ENCODE measurements around the gene ALK. TPM values are rescaled to one million over a fixed set of nuclear protein-coding genes. Genes with fewer than 3 reads are reported as not detected.

Gene ALK
- total RNA-seq, 4 donors from 2014 or later, result 0.32 to 0.42 TPM; not detected in 2

GRCh38 chr2:29544031-29544430 lies 377.4 kb downstream of the ALK start:
- H3K27ac ChIP-seq, result no peak overlapping the region
- H3K4me1 ChIP-seq, result no peaks in the 10 kb centered on the region
- peaks cover 4% of the 10 kb centered on the region for H3K27me3 ChIP-seq
- no peak for TF ChIP-seq EP300 (IDR thresholded peaks at IDR 0.05)
- TF ChIP-seq POLR2AphosphoS5 (IDR thresholded peaks at IDR 0.05), result no peak
- no peak for TF ChIP-seq CTCF (IDR thresholded peaks at IDR 0.05)
- TF ChIP-seq POLR2A (IDR thresholded peaks at IDR 0.05), result no peak
- 92% methylated on average over 3 of the region's 3 CpGs for WGBS
- H3K4me3 ChIP-seq, result no peak overlapping the region
- H3K9me3 ChIP-seq, result no peaks in the 10 kb centered on the region
- H3K36me3 ChIP-seq, result no peaks in the 10 kb centered on the region
- no peak for DNase-seq (ENCODE audit: low spot score in 2 of 2)

- Histone ChIP-seq H3K27ac (no peak overlapping the region), H3K36me3 (no peaks in the 10 kb centered on the region), H3K9me3 (no peaks in the 10 kb centered on the region), H3K27me3 (no peaks in the 10 kb centered on the region), H3K4me3 (no peak overlapping the region), H3K4me1 (no peaks in the 10 kb centered on the region)
- 83% methylated on average over 1 of the region's 1 CpG for WGBS
- DNase-seq (ENCODE audit: low spot score in 2 of 2), result no peak
- TF ChIP-seq EP300 (IDR thresholded peaks at IDR 0.05), result no peak
These were observed 386.2 kb downstream of the ALK start for GRCh38 chr2:29535188-29535587.

DNA sequence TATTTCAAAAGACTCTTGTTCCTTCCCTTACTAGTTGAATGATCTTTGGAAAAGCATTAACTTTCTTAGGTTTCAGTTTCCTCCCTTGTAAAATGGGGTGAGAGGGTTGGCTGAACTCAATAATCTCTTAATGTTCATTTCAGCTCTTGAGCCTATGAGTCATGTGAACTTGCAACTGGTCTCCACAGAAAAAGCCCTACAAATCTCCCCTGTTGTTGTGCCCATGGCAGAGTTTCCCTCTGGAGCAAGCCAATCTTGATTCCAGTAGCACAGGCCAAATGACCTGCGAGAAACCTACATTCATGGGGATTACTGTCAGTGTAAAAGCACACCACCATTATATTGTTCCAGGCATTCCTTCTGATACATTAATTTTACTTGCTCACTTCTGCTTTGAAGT lies 388.9 kb downstream of the ALK start:
- DNase-seq (ENCODE audit: low spot score in 2 of 2), result no peak
- no peak overlapping the region for H3K27ac ChIP-seq
- no peak for TF ChIP-seq EP300 (IDR thresholded peaks at IDR 0.05)
- no peak for TF ChIP-seq CTCF (IDR thresholded peaks at IDR 0.05)
- no peak for TF ChIP-seq POLR2A (IDR thresholded peaks at IDR 0.05)
- TF ChIP-seq POLR2AphosphoS5 (IDR thresholded peaks at IDR 0.05), result no peak
- WGBS, result 74% methylated on average over 1 of the region's 1 CpG
- H3K9me3 ChIP-seq, result no peaks in the 10 kb centered on the region
- H3K36me3 ChIP-seq, result no peaks in the 10 kb centered on the region
- no peak overlapping the region for H3K4me3 ChIP-seq
- no peaks in the 10 kb centered on the region for H3K4me1 ChIP-seq
- H3K27me3 ChIP-seq, result no peaks in the 10 kb centered on the region

GRCh38 chr2:29531626-29532025 lies 389.8 kb downstream of the ALK start:
- WGBS, result 92% methylated on average over 4 of the region's 4 CpGs
- no peak for TF ChIP-seq CTCF (IDR thresholded peaks at IDR 0.05)
- no peak for TF ChIP-seq EP300 (IDR thresholded peaks at IDR 0.05)
- no peak for TF ChIP-seq POLR2A (IDR thresholded peaks at IDR 0.05)
- no peak for TF ChIP-seq POLR2AphosphoS5 (IDR thresholded peaks at IDR 0.05)
- no peaks in the 10 kb centered on the region for H3K4me1 ChIP-seq
- no peak for DNase-seq (ENCODE audit: low spot score in 2 of 2)
- no peaks in the 10 kb centered on the region for H3K36me3 ChIP-seq
- no peaks in the 10 kb centered on the region for H3K27me3 ChIP-seq
- no peak overlapping the region for H3K27ac ChIP-seq
- no peak overlapping the region for H3K4me3 ChIP-seq
- no peaks in the 10 kb centered on the region for H3K9me3 ChIP-seq

- Histone ChIP-seq H3K9me3 (no peaks in the 10 kb centered on the region), H3K27me3 (no peaks in the 10 kb centered on the region), H3K4me1 (no peaks in the 10 kb centered on the region), H3K27ac (no peak overlapping the region), H3K4me3 (no peak overlapping the region), H3K36me3 (no peaks in the 10 kb centered on the region)
- 63% methylated on average over 2 of the region's 2 CpGs for WGBS
- DNase-seq (ENCODE audit: low spot score in 2 of 2), result no peak
- TF ChIP-seq POLR2A (IDR thresholded peaks at IDR 0.05) (no peak), POLR2AphosphoS5 (IDR thresholded peaks at IDR 0.05) (no peak), EP300 (IDR thresholded peaks at IDR 0.05) (no peak), CTCF (IDR thresholded peaks at IDR 0.05) (no peak)
These were observed 391.1 kb downstream of the ALK start for GRCh38 chr2:29530281-29530680.

- H3K27me3 ChIP-seq, result no peaks in the 10 kb centered on the region
- H3K9me3 ChIP-seq, result no peaks in the 10 kb centered on the region
- TF ChIP-seq CTCF (IDR thresholded peaks at IDR 0.05) (no peak), EP300 (IDR thresholded peaks at IDR 0.05) (no peak), POLR2AphosphoS5 (IDR thresholded peaks at IDR 0.05) (no peak), POLR2A (IDR thresholded peaks at IDR 0.05) (no peak)
- DNase-seq (ENCODE audit: low spot score in 2 of 2), result no peak
- no peaks in the 10 kb centered on the region for H3K4me1 ChIP-seq
- H3K4me3 ChIP-seq, result no peak overlapping the region
- H3K27ac ChIP-seq, result no peak overlapping the region
- WGBS, result 24% methylated on average over 18 of the region's 18 CpGs
- H3K36me3 ChIP-seq, result no peaks in the 10 kb centered on the region
These were observed 392.4 kb downstream of the ALK start for GRCh38 chr2:29528891-29529520.
